ENCODE data around the gene ZNF213.
"Not testable (repeated sequence)": the region's sequence is repeated elsewhere in the genome, so short reads cannot be mapped to it uniquely, and the experiment has no call there.

ZNF213 gene

GRCh38 chr16:3170440-3171180, 35.8 kb downstream of the ZNF213 start:
- no peak for DNase-seq (ENCODE audit: low read depth in 2 of 2)

- peak; percentile 61 for DNase-seq (ENCODE audit: low read depth in 2 of 2)
Measured at GRCh38 chr16:3171181-3171854, 36.5 kb downstream of the ZNF213 start.

DNA sequence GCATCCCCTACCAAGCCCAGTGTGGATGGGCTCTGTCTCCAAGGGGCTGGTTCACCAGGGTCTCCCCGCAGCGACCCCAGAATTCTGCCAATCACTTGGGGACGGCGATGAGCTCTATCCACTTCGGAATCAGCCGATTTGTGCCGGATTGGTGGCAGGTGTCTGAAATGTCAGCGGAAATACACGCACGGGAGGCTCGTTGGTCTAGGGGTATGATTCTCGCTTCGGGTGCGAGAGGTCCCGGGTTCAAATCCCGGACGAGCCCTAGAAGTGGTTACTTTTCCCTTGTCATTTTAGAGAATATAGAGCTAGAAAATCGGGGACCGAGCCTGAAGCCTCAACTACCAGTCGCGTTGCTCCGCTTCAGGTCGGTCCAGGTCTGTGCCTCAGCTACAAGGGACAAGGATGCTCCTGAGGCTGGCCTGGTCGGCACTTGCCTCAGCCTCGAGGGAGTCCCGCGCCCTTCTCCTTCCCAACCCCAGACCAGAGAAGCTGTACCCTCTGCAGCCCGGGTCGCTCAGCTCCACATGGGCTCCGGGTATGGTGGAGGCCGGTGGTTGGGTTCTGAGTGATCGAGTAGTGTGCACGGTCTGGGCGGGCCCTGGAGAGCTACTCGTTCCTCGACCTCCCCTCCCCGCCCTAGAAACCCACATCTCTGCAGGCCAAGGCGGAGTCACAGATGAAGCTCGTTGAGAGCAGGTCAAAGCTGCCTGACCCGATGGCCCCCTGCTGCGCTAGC, 37.2 kb downstream of the ZNF213 start:
- no peak for DNase-seq (ENCODE audit: low read depth in 2 of 2)

DNA sequence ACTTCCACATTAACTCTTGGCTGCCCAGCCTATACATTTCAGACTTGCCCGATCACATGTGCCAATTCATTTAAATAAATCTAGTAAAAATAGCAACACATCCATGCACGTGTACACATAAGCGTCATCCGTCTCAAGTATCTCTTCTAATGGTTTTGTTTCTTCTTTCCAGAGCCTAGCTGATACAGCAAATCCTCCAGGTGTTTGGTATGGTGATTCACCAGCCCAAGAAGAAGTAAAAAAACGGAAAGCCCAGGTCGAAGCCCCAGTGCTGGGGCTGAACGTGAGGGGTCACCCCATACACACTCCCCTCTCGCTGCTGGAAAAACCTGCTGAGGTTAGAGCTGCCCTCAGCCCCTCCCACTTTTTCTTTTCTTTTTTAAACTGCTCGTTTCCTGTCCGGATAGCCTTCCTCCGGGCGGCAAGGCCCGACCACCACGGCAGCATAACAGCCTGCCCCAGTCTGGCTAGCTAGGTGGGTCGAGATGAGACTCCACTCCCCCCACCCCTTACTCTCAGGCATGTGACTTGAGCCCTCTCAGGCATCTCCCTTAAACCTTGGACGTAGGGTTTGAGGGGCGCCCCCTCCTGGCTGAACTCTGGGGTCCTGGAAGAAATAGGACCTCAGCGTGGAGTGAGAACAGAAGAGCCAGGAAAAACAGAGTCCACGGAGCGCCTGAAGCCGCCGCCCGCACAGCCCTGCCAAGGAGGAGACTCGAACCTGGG, 39.2 kb downstream of the ZNF213 start:
- DNase-seq (ENCODE audit: low read depth in 2 of 2) = no peak

- no peak for DNase-seq (ENCODE audit: low read depth in 2 of 2)
Measured at GRCh38 chr16:3174618-3175148, 39.9 kb downstream of the ZNF213 start.

GRCh38 chr16:3175157-3176093, 40.6 kb downstream of the ZNF213 start:
- DNase-seq (ENCODE audit: low read depth in 2 of 2) = no peak

GRCh38 chr16:3179651-3180050, 44.8 kb downstream of the ZNF213 start:
- no peak for DNase-seq (ENCODE audit: low read depth in 2 of 2)

DNA sequence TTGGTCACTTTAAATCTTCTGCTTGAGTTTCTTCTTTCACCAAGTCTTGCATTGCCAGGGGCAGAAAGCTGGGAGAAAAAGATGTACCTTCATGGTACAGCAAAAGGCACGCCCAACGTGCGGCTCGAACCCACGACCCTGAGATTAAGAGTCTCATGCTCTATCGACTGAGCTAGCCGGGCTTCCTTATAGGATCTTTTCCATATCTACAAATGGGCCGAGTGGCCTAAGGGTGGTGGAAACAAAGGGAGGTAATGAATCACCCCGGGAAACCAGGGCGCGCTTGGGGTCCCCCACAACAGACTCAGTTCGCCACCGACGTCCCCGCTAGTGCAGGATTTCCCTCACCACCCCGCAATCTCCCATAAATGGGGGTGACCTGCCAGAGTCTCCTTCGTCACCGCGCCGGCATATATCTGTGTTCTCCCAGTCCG, 45.6 kb downstream of the ZNF213 start:
- DNase-seq (ENCODE audit: low read depth in 2 of 2) = no peak

- DNase-seq (ENCODE audit: low read depth in 2 of 2) = not testable (repeated sequence)
Measured at GRCh38 chr16:3182293-3182607, 47.4 kb downstream of the ZNF213 start.

- DNase-seq (ENCODE audit: low read depth in 2 of 2) = no peak
Measured at GRCh38 chr16:3182608-3183444, 48.0 kb downstream of the ZNF213 start.

GRCh38 chr16:3183445-3184139, 48.8 kb downstream of the ZNF213 start:
- no peak for DNase-seq (ENCODE audit: low read depth in 2 of 2)

DNA sequence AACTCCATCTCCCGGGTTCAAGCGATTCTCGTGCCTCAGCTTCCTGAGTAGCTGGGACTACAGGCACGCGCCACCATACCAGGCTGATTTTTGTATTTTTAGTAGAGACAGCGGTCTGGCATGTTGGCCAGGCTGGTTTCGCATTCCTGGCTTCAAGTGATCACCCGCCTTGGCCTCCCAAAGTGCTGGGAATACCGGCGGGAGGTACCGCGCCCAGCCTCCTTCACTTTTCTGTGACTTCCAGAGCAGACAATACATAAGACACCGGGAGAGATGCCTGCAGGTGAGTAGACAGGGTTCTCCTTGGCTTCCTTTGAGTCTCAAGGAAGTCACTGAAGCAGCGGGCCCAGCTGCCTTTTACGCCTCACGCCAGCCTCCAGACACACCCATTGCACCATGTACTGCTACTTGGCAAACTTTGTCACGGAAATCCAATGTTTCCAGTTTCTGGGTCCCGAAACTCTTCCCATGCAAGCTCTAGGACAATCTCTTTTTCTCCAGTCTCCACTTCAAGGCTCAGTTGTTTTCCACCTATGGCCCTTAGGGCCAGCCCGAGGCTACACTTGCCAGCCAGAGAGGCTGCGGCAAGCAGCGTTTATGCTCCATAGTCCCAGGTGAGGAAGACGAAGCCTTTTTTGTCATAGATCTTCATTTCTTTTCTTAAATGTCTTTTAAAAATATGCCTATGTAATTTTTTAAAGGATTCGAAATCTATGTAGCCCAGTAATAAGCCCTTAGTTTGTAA, 52.3 kb downstream of the ZNF213 start:
- no peak for DNase-seq (ENCODE audit: low read depth in 2 of 2)

GRCh38 chr16:3187798-3188674, 53.2 kb downstream of the ZNF213 start, which contains the start of gene OR1F1:
OR1F1 (plus strand) TSS chr16:3188204.
- DNase-seq (ENCODE audit: low read depth in 2 of 2) = peak in 1 of 2 donors; percentile 43

GRCh38 chr16:3188675-3188924, 53.8 kb downstream of the ZNF213 start:
- DNase-seq (ENCODE audit: low read depth in 2 of 2) = no peak

DNA sequence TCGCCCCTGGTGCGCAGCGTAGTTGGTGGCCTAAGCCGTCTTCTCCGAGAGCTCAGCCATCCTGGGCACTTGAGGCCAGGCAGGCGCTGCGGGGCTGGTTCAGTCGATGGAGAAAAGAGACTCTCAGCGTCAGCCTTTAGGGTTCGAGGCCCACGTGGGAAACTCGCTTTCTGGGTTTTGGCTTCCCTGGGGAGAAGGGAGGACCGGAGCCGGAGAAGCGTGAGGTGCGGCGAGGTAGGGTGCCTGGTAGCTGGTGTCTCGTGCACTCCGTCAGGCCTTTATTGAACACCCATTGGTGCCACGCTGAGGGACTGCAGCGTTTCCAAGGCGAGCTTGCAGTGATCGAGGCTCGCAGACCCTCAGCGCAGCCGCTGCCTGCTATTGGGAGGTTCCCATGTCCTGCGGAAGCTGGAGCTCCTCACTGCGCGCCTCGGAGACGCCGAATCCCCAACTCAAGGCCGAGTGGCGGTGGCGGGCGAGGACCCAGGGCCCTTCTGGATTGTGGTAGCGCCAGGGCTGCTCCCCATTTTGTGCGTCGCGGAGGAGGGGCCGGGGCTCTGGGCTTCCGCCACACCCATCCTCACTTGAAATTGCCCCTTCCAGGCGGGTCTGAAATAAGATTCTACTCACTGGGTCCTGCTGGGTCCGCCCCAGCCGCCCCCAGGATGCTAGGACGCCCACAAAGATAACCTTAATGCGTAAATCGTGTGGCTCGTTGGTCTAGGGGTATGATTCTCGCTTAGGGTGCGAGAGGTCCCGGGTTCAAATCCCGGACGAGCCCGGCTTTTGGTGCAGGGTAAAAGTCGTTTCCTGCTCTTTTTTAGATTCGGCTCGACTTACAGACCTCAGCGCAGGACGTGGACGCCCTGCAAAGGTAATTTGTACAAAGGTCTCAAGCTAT, 54.3 kb downstream of the ZNF213 start:
- no peak for DNase-seq (ENCODE audit: low read depth in 2 of 2)

GRCh38 chr16:3189869-3190268, 55.0 kb downstream of the ZNF213 start:
- DNase-seq (ENCODE audit: low read depth in 2 of 2) = no peak

DNA sequence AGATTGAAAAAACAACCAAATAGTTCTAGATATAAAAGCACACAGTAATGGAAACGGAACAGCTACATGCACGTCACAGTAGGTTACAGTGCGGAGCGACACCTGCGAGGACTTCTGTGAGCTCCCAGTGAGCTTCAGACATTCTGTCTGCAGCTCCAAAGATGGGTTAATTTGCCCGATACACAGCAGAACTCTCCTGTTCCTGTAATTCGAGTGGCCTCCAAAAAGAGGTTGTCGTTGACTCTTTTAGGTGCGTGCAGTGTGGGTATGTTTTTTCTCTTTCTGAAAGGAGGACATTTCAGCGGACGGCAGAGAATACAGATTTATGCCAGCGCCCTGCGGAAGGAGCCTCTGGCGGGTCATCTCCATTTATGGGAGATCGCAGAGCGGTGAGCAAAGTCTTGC, 56.1 kb downstream of the ZNF213 start:
- DNase-seq (ENCODE audit: low read depth in 2 of 2) = no peak

Measured in stimulated activated CD8-positive, alpha-beta memory T cell treated with anti-CD3 and anti-CD28 coated beads, Interleukin-15, amount 100 ng/mL, for 4 hours (primary cell).